Head of caudate nucleus (tissue), 42 donors: ENCODE measurements around the gene WWP2.
"Not testable (repeated sequence)": the region's sequence is repeated elsewhere in the genome, so short reads cannot be mapped to it uniquely, and the experiment has no call there.

Experiments used
- DNase-seq, 42 donors: peaks; one replicate each; pipeline versions ENCODE4 v3.0.0 to v3.0.0-alpha.2; 2020 to 2021; ENCODE audit warnings: mixed read lengths in 7 of 42
- intact Hi-C: fragments of 100-400 bp; cut with DNase I; formaldehyde crosslinking; loops from one replicate; pipeline ENCODE4 v1.15.0; 2022

WWP2 gene

GRCh38 chr16:69779724-69780123 lies 17.6 kb downstream of the WWP2 start:
- intact Hi-C loops = no loop called here
- DNase-seq = no peak

- no peak for DNase-seq
- intact Hi-C loops = no loop called here
Observed at GRCh38 chr16:69781118-69781517, 19.0 kb downstream of the WWP2 start.

GRCh38 chr16:69784586-69784985 lies 22.5 kb downstream of the WWP2 start:
- DNase-seq = no peak
- intact Hi-C loops = no loop called here

GRCh38 chr16:69787883-69788282 lies 25.8 kb downstream of the WWP2 start:
- intact Hi-C loops = no loop called here

GRCh38 chr16:69791391-69791847 lies 29.3 kb downstream of the WWP2 start:
- DNase-seq, intact Hi-C loops: not testable (repeated sequence)

More at GRCh38 chr16:69787883-69788282, 25.8 kb downstream of the WWP2 start:
- no peak for DNase-seq

GRCh38 chr16:69793526-69793925 lies 31.4 kb downstream of the WWP2 start:
- intact Hi-C loops = no loop called here
- no peak for DNase-seq

GRCh38 chr16:69794486-69794885 lies 32.4 kb downstream of the WWP2 start:
- intact Hi-C loops = no loop called here

GRCh38 chr16:69796285-69797118 lies 34.4 kb downstream of the WWP2 start:
- intact Hi-C loops = loop anchor here (2.0 kb wide), 1 partner anchor 140 kb away; no protein-coding TSS in a partner anchor
- DNase-seq = peak in 26 of 42 donors; percentile 10 to 84 (median 54)

More at GRCh38 chr16:69794486-69794885, 32.4 kb downstream of the WWP2 start:
- DNase-seq = no peak

GRCh38 chr16:69798466-69798865 lies 36.3 kb downstream of the WWP2 start:
- peak in 40 of 42 donors; percentile 22 to 87 (median 59) for DNase-seq
- intact Hi-C loops = no loop called here

- DNase-seq = peak in 1 of 42 donors; percentile 7
Observed at GRCh38 chr16:69799611-69800031, 37.5 kb downstream of the WWP2 start.

GRCh38 chr16:69804297-69804696 lies 42.2 kb downstream of the WWP2 start:
- no peak for DNase-seq
- intact Hi-C loops = no loop called here

More at GRCh38 chr16:69799611-69800031, 37.5 kb downstream of the WWP2 start:
- intact Hi-C loops = no loop called here

GRCh38 chr16:69806776-69807175 lies 44.6 kb downstream of the WWP2 start:
- DNase-seq, intact Hi-C loops: not testable (repeated sequence)

- intact Hi-C loops = no loop called here
Observed at GRCh38 chr16:69812688-69813014, 50.5 kb downstream of the WWP2 start.

GRCh38 chr16:69814078-69814477 lies 51.9 kb downstream of the WWP2 start:
- intact Hi-C loops = no loop called here
- DNase-seq = no peak

More at GRCh38 chr16:69812688-69813014, 50.5 kb downstream of the WWP2 start:
- DNase-seq = no peak

- peak in 1 of 42 donors; percentile 32 for DNase-seq
- intact Hi-C loops = no loop called here
Observed at GRCh38 chr16:69814561-69814960, 52.4 kb downstream of the WWP2 start.

- intact Hi-C loops, DNase-seq: not testable (repeated sequence)
Observed at GRCh38 chr16:69815216-69815883, 53.2 kb downstream of the WWP2 start.

- intact Hi-C loops = no loop called here
- no peak for DNase-seq
Observed at GRCh38 chr16:69816996-69817395, 54.9 kb downstream of the WWP2 start.

- DNase-seq = peak in 10 of 42 donors; percentile 19 to 70 (median 38)
- intact Hi-C loops = no loop called here
Observed at GRCh38 chr16:69818891-69819545, 56.9 kb downstream of the WWP2 start.

GRCh38 chr16:69820926-69821541 lies 58.9 kb downstream of the WWP2 start:
- intact Hi-C loops = no loop called here
- peak in 41 of 42 donors; percentile 6 to 83 (median 55) for DNase-seq
